ENCODE results near the gene RIN3.

GRCh38 chr14:92577321-92577742 lies 63.8 kb downstream of the RIN3 start:
- TF ChIP-seq, protein P1, sequence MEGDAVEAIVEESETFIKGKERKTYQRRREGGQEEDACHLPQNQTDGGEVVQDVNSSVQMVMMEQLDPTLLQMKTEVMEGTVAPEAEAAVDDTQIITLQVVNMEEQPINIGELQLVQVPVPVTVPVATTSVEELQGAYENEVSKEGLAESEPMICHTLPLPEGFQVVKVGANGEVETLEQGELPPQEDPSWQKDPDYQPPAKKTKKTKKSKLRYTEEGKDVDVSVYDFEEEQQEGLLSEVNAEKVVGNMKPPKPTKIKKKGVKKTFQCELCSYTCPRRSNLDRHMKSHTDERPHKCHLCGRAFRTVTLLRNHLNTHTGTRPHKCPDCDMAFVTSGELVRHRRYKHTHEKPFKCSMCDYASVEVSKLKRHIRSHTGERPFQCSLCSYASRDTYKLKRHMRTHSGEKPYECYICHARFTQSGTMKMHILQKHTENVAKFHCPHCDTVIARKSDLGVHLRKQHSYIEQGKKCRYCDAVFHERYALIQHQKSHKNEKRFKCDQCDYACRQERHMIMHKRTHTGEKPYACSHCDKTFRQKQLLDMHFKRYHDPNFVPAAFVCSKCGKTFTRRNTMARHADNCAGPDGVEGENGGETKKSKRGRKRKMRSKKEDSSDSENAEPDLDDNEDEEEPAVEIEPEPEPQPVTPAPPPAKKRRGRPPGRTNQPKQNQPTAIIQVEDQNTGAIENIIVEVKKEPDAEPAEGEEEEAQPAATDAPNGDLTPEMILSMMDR (IDR thresholded peaks at IDR 0.05): no peak
- no peak for TF ChIP-seq POLR2A (IDR thresholded peaks at IDR 0.05)
